Stimulated activated CD4-positive, alpha-beta T cell treated with anti-CD3 and anti-CD28 coated beads, TNF-alpha, amount 100 ng/mL, for 4 hours (primary cell): ENCODE data around the gene PIP4K2A.
A peak's percentile ranks its signal among the peaks of the same experiment; 100 is the strongest.

Source experiments
- DNase-seq, 3 experiments: peaks; one replicate each; pipeline ENCODE4 v3.0.0-alpha.2; 2020; ENCODE audit warnings: low read depth in 3 of 3

Gene PIP4K2A

GRCh38 chr10:22620140-22620857 lies 94.1 kb downstream of the PIP4K2A start:
- no peak for DNase-seq

- no peak for DNase-seq
Observed at GRCh38 chr10:22619101-22619500, 95.3 kb downstream of the PIP4K2A start.

GRCh38 chr10:22618078-22618785 lies 96.1 kb downstream of the PIP4K2A start:
- DNase-seq: no peak

GRCh38 chr10:22617516-22617915 lies 96.9 kb downstream of the PIP4K2A start:
- no peak for DNase-seq

GRCh38 chr10:22617051-22617450 lies 97.3 kb downstream of the PIP4K2A start:
- no peak for DNase-seq

GRCh38 chr10:22615819-22616499 lies 98.4 kb downstream of the PIP4K2A start:
- no peak for DNase-seq

- DNase-seq: no peak
Observed at GRCh38 chr10:22615101-22615500, 99.3 kb downstream of the PIP4K2A start.

GRCh38 chr10:22613011-22613410 lies 101.4 kb downstream of the PIP4K2A start:
- no peak for DNase-seq

GRCh38 chr10:22612318-22612717 lies 102.1 kb downstream of the PIP4K2A start:
- DNase-seq: no peak

GRCh38 chr10:22611425-22612115 lies 102.8 kb downstream of the PIP4K2A start:
- DNase-seq: peak in 2 of 3 experiments; percentile 36 to 54

GRCh38 chr10:22610610-22611009 lies 103.8 kb downstream of the PIP4K2A start:
- DNase-seq: no peak

GRCh38 chr10:22609719-22610465 lies 104.5 kb downstream of the PIP4K2A start:
- no peak for DNase-seq

- no peak for DNase-seq
Observed at GRCh38 chr10:22609251-22609650, 105.1 kb downstream of the PIP4K2A start.

- DNase-seq: no peak
Observed at GRCh38 chr10:22607261-22607660, 107.1 kb downstream of the PIP4K2A start.

- DNase-seq: no peak
Observed at GRCh38 chr10:22606164-22606614, 108.2 kb downstream of the PIP4K2A start.

GRCh38 chr10:22605168-22605567 lies 109.2 kb downstream of the PIP4K2A start:
- DNase-seq: no peak

- DNase-seq: no peak
Observed at GRCh38 chr10:22604344-22605126, 109.8 kb downstream of the PIP4K2A start.

GRCh38 chr10:22603581-22603980 lies 110.8 kb downstream of the PIP4K2A start:
- no peak for DNase-seq

GRCh38 chr10:22601618-22602017 lies 112.8 kb downstream of the PIP4K2A start:
- DNase-seq: no peak

GRCh38 chr10:22599636-22600228 lies 114.6 kb downstream of the PIP4K2A start:
- DNase-seq: no peak
